ENCODE results near the gene RAPGEFL1. TPM values are rescaled to one million over a fixed set of nuclear protein-coding genes. Genes with fewer than 3 reads are reported as not detected.
A peak's percentile ranks its signal among the peaks of the same experiment; 100 is the strongest.
"Not testable (repeated sequence)": the region's sequence is repeated elsewhere in the genome, so short reads cannot be mapped to it uniquely, and the experiment has no call there.

The RAPGEFL1 gene
- total RNA-seq, 1 donor from 2014 or later = 18.3 TPM

DNA sequence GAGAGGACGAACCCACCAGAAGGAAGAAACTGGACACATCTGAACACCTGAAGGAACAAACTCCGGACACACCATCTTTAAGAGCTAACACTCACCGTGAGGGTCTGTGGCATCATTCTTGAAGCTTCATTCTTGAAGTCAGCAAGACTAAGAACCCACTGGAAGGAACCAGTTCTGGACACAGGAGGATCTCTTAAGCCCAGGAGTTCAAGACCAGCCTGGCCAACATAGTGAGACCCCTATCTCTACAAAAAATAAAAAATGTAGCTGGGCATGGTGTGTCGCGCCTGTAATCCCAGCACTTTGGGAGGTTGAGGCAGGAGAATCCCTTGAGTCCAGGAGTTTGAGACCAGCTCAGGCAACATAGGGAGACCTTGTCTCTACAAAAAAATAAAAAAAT is 21.3 kb downstream of the RAPGEFL1 start:
- DNase-seq (ENCODE audit: low spot score) = no peak
- Mint-ChIP-seq H3K36me3 (ENCODE audit: low read depth, unreplicated experiment) (peaks cover 3% of the 10 kb centered on the region), H3K27ac (ENCODE audit: unreplicated experiment) (no peak overlapping the region), H3K4me1 (ENCODE audit: unreplicated experiment) (peaks cover 13% of the 10 kb centered on the region), H3K9me3 (ENCODE audit: unreplicated experiment) (no peaks in the 10 kb centered on the region), H3K4me3 (ENCODE audit: unreplicated experiment) (no peak overlapping the region), H3K27me3 (ENCODE audit: unreplicated experiment) (peaks cover 4% of the 10 kb centered on the region)
- TF ChIP-seq, protein P1, sequence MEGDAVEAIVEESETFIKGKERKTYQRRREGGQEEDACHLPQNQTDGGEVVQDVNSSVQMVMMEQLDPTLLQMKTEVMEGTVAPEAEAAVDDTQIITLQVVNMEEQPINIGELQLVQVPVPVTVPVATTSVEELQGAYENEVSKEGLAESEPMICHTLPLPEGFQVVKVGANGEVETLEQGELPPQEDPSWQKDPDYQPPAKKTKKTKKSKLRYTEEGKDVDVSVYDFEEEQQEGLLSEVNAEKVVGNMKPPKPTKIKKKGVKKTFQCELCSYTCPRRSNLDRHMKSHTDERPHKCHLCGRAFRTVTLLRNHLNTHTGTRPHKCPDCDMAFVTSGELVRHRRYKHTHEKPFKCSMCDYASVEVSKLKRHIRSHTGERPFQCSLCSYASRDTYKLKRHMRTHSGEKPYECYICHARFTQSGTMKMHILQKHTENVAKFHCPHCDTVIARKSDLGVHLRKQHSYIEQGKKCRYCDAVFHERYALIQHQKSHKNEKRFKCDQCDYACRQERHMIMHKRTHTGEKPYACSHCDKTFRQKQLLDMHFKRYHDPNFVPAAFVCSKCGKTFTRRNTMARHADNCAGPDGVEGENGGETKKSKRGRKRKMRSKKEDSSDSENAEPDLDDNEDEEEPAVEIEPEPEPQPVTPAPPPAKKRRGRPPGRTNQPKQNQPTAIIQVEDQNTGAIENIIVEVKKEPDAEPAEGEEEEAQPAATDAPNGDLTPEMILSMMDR (IDR thresholded peaks at IDR 0.05; ENCODE audit: unreplicated experiment) = no peak

DNA sequence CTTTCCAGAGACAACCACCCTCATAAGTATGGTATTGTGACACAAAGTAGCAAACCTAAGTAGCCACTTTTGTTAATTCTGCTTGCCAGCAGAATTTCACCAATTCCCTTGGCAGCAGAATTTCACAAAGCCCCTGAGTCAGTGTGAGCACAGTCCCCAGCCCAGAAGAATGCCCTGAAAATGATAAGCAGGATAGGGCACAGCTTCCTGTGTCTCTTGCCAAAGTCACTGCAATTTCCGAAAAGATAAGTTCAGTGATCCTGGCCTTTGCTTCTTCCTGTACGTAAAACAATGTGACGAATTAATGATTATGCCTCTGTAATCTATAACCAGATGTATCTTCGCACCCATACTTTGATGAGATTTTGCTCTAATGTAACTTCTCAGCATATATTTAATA is 25.9 kb downstream of the RAPGEFL1 start:
- H3K4me3 Mint-ChIP-seq (ENCODE audit: unreplicated experiment) = no peak overlapping the region
- peaks cover 10% of the 10 kb centered on the region for H3K4me1 Mint-ChIP-seq (ENCODE audit: unreplicated experiment)
- H3K9me3 Mint-ChIP-seq (ENCODE audit: unreplicated experiment) = no peaks in the 10 kb centered on the region
- H3K27me3 Mint-ChIP-seq (ENCODE audit: unreplicated experiment) = peaks cover 5% of the 10 kb centered on the region
- TF ChIP-seq, protein P1 (IDR thresholded peaks at IDR 0.05; ENCODE audit: unreplicated experiment) = no peak
- H3K27ac Mint-ChIP-seq (ENCODE audit: unreplicated experiment) = no peak overlapping the region
- H3K36me3 Mint-ChIP-seq (ENCODE audit: low read depth, unreplicated experiment) = no peaks in the 10 kb centered on the region
- DNase-seq (ENCODE audit: low spot score) = no peak

DNA sequence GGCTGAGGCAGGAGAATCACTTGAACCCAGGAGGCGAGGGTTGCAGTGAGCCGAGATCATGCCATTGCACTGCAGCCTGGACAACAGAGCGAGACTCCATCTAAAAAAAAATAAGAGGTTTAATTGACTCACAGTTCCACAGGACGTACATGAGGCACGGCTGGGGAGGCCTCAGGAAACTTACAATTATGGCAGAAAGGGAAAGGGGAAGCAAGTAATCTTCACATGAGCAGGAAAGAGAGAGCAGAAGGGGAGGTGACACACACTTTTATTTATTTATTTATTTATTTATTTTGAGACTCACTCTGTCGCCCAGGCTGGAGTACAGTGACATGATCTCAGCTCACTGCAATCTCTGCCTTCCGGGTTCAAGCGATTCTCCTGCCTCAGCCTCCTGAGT is 28.9 kb downstream of the RAPGEFL1 start:
- not testable (repeated sequence) for H3K36me3 Mint-ChIP-seq (ENCODE audit: low read depth, unreplicated experiment); H3K27me3 Mint-ChIP-seq (ENCODE audit: unreplicated experiment); H3K27ac Mint-ChIP-seq (ENCODE audit: unreplicated experiment); H3K9me3 Mint-ChIP-seq (ENCODE audit: unreplicated experiment); DNase-seq (ENCODE audit: low spot score); H3K4me3 Mint-ChIP-seq (ENCODE audit: unreplicated experiment)
- H3K4me1 Mint-ChIP-seq (ENCODE audit: unreplicated experiment) = peaks cover 12% of the 10 kb centered on the region

GRCh38 chr17:40209404-40210093 is 32.3 kb downstream of the RAPGEFL1 start:
- TF ChIP-seq, protein P1 (IDR thresholded peaks at IDR 0.05; ENCODE audit: unreplicated experiment) = no peak
- H3K27ac Mint-ChIP-seq (ENCODE audit: unreplicated experiment) = no peak overlapping the region
- no peak overlapping the region for H3K4me3 Mint-ChIP-seq (ENCODE audit: unreplicated experiment)
- peaks cover 6% of the 10 kb centered on the region for H3K4me1 Mint-ChIP-seq (ENCODE audit: unreplicated experiment)
- DNase-seq (ENCODE audit: low spot score) = no peak
- no peaks in the 10 kb centered on the region for H3K9me3 Mint-ChIP-seq (ENCODE audit: unreplicated experiment)
- peaks cover 4% of the 10 kb centered on the region for H3K27me3 Mint-ChIP-seq (ENCODE audit: unreplicated experiment)
- no peaks in the 10 kb centered on the region for H3K36me3 Mint-ChIP-seq (ENCODE audit: low read depth, unreplicated experiment)

DNA sequence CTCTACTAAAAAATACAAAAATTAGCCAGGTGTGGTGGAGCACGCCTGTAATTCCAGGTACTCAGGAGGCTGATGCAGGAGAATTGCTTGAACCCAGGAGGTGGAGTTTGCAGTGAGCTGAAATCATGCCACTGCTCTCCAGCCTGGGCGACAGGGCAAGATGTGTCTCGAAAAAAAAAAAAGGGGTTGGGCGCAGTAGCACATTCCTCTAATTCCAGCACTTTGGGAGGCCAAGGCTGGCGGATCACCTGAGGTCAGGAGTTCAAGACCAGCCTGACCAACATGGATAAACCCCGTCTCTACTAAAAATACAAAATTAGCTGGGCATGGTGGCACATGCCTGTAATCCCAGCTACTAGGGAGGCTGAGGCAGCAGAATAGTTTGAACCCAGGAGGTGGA is 36.6 kb downstream of the RAPGEFL1 start:
- H3K27ac Mint-ChIP-seq (ENCODE audit: unreplicated experiment); H3K4me1 Mint-ChIP-seq (ENCODE audit: unreplicated experiment); H3K4me3 Mint-ChIP-seq (ENCODE audit: unreplicated experiment); H3K36me3 Mint-ChIP-seq (ENCODE audit: low read depth, unreplicated experiment); H3K27me3 Mint-ChIP-seq (ENCODE audit: unreplicated experiment); H3K9me3 Mint-ChIP-seq (ENCODE audit: unreplicated experiment); DNase-seq (ENCODE audit: low spot score): not testable (repeated sequence)

DNA sequence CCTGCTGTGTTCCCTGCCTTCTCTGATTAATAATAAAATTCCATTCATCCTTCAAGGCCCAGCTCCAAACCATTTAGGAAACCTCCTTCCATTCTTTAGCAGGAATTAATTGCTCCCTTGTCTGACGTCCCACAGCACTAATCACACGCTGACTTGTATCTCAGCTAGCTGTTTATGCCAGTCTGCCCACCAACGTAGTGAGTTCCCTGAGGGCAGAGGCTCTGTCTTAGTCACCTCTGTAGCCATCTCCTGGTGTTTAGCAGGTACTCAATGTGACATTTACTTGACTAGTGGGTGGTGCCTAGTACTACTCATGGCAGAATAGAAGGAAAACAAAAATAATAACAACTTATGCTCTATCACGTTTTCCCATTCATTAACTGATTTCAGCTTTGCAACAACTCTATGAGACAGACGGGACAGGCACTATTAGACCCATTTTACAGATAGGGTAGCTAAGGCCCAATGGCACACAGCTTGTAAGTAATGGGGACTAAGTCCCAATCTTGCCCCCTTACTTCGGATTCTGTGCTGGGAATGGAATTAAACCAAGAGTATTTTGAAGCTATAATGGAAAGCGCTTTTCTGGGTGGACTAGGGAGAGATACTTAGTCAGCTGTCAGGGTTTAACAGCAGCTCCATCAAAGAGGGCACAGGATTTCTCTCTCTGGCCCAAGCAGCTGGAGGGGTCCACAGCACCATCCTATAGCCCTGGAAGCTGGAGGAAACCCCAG is 40.9 kb downstream of the RAPGEFL1 start:
- H3K4me1 Mint-ChIP-seq (ENCODE audit: unreplicated experiment) = peaks cover 12% of the 10 kb centered on the region
- TF ChIP-seq, protein P1 (IDR thresholded peaks at IDR 0.05; ENCODE audit: unreplicated experiment) = no peak
- H3K9me3 Mint-ChIP-seq (ENCODE audit: unreplicated experiment) = no peaks in the 10 kb centered on the region
- no peak for DNase-seq (ENCODE audit: low spot score)
- peaks cover 8% of the 10 kb centered on the region for H3K27me3 Mint-ChIP-seq (ENCODE audit: unreplicated experiment)
- peak overlapping the region; percentile 100 for H3K27ac Mint-ChIP-seq (ENCODE audit: unreplicated experiment)
- peaks cover 3% of the 10 kb centered on the region for H3K36me3 Mint-ChIP-seq (ENCODE audit: low read depth, unreplicated experiment)
- peak overlapping the region; percentile 97 for H3K4me3 Mint-ChIP-seq (ENCODE audit: unreplicated experiment)

Measured in endothelial cell (in vitro differentiated cells).